Measurements from ENCODE around the gene EFCAB6. TPM values are rescaled to one million over a fixed set of nuclear protein-coding genes. Genes with fewer than 3 reads are reported as not detected.

Gene EFCAB6
- total and polyA plus RNA-seq, 7 donors = 0.07 to 0.84 (median 0.50) TPM

DNA sequence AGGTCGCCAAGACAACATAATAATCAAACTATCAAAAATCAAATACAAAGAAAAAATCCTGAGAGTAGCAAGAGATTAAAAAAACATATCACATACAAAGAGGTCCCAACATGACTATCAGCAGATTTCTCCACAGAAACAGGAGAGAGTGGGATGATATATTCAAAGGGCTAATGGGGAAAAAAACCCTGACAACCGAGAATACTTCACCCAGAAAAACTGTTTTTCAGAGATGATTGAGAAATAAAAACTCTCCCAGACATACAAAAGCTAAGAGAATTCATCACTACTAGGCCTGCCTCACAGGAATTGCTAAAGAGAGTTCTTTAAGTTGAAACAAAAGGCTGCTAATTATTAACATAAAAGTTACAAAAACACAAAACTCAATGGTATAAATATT is 108.1 kb downstream of the EFCAB6 start:
- intact Hi-C loops (cut with DNase I) = no loop called here
- Histone ChIP-seq H3K9me3 (peaks cover 18% of the 10 kb centered on the region), H3K27me3 (ENCODE audit: insufficient read depth in 3 of 3, low read length in 2 of 3) (no peaks in the 10 kb centered on the region), H3K4me1 (no peaks in the 10 kb centered on the region), H3K36me3 (ENCODE audit: insufficient read depth in 1 of 2, low read depth in 1 of 2) (no peaks in the 10 kb centered on the region), H3K27ac (no peak overlapping the region), H3K4me3 (no peak overlapping the region)
- DNase-seq (no peak), ATAC-seq (no peak)
- TF ChIP-seq CTCF (IDR thresholded peaks at IDR 0.05) = no peak
- WGBS, 3 donors = 81 to 88% (median 85%) methylated on average over 2 of the region's 2 CpGs

DNA sequence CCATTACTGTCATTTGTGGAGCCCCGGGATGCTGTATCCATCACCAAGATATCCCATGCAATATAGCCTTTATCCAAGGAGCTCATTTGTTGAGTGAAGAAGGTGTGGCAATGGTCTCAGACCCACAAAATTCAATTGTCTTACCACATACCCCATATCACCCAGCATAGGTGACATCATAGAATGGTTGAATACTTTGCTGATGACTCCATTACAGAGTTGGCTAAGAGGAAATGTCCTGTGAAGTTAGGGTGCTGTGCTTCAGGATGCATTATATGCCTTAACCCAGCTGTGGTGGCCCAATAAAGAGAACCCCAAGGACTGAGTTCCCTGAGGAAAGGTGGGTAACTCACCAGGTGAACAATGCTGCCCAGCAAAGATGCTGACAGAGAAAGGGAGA is 113.7 kb downstream of the EFCAB6 start:
- ATAC-seq = no peak
- H3K27ac ChIP-seq = no peak overlapping the region
- DNase-seq = no peak
- no peaks in the 10 kb centered on the region for H3K4me1 ChIP-seq
- no peak overlapping the region for H3K4me3 ChIP-seq
- peaks cover 0 to 3% (median 0%) of the 10 kb centered on the region in 3 donors for H3K27me3 ChIP-seq (ENCODE audit: insufficient read depth in 3 of 3, low read length in 2 of 3)
- peaks cover 1% of the 10 kb centered on the region for H3K9me3 ChIP-seq
- 88 to 98% (median 95%) methylated on average over 1 of the region's 1 CpG for WGBS, 3 donors
- no peaks in the 10 kb centered on the region for H3K36me3 ChIP-seq (ENCODE audit: insufficient read depth in 1 of 2, low read depth in 1 of 2)
- intact Hi-C loops (cut with DNase I) = no loop called here
- no peak for TF ChIP-seq CTCF (IDR thresholded peaks at IDR 0.05)

- Histone ChIP-seq H3K27ac (no peak overlapping the region), H3K9me3 (no peaks in the 10 kb centered on the region), H3K27me3 (ENCODE audit: insufficient read depth in 3 of 3, low read length in 2 of 3) (peaks cover 0 to 3% (median 0%) of the 10 kb centered on the region in 3 donors), H3K36me3 (ENCODE audit: insufficient read depth in 1 of 2, low read depth in 1 of 2) (no peaks in the 10 kb centered on the region), H3K4me3 (no peak overlapping the region), H3K4me1 (no peaks in the 10 kb centered on the region)
- no peak for ATAC-seq
- no peak for DNase-seq
- intact Hi-C loops (cut with DNase I) = no loop called here
- WGBS, 3 donors = 48 to 57% (median 50%) methylated on average over 3 of the region's 3 CpGs
- no peak for TF ChIP-seq CTCF (IDR thresholded peaks at IDR 0.05)
These were observed 114.2 kb downstream of the EFCAB6 start for GRCh38 chr22:43697894-43698293.

- 90 to 91% (median 90%) methylated on average over 2 of the region's 2 CpGs for WGBS, 3 donors
- Histone ChIP-seq H3K9me3 (no peaks in the 10 kb centered on the region), H3K36me3 (ENCODE audit: insufficient read depth in 1 of 2, low read depth in 1 of 2) (no peaks in the 10 kb centered on the region), H3K4me3 (no peak overlapping the region), H3K4me1 (no peaks in the 10 kb centered on the region), H3K27ac (no peak overlapping the region), H3K27me3 (ENCODE audit: insufficient read depth in 3 of 3, low read length in 2 of 3) (peaks cover 0 to 3% (median 0%) of the 10 kb centered on the region in 3 donors)
- DNase-seq (no peak), ATAC-seq (no peak)
- intact Hi-C loops (cut with DNase I) = no loop called here
- TF ChIP-seq CTCF (IDR thresholded peaks at IDR 0.05) = no peak
These were observed 118.9 kb downstream of the EFCAB6 start for GRCh38 chr22:43693249-43693648.

GRCh38 chr22:43689356-43689755 is 122.7 kb downstream of the EFCAB6 start:
- Histone ChIP-seq H3K36me3 (ENCODE audit: insufficient read depth in 1 of 2, low read depth in 1 of 2) (no peaks in the 10 kb centered on the region), H3K9me3 (no peaks in the 10 kb centered on the region), H3K27me3 (ENCODE audit: insufficient read depth in 3 of 3, low read length in 2 of 3) (no peaks in the 10 kb centered on the region), H3K4me1 (no peaks in the 10 kb centered on the region), H3K4me3 (no peak overlapping the region), H3K27ac (no peak overlapping the region)
- no peak for TF ChIP-seq CTCF (IDR thresholded peaks at IDR 0.05)
- no peak for ATAC-seq
- no peak for DNase-seq
- WGBS, 3 donors = 86 to 91% (median 87%) methylated on average over 6 of the region's 6 CpGs
- intact Hi-C loops (cut with DNase I) = no loop called here

Data from psoas muscle (tissue), 8 donors.